ENCODE data around the gene CCDC198.

GRCh38 chr14:57487771-57488170 is 5.9 kb downstream of the CCDC198 start:
- TF ChIP-seq CTCF (IDR thresholded peaks at IDR 0.05) (no peak), EP300 (IDR thresholded peaks at IDR 0.05) (no peak)

Measured in gastroesophageal sphincter (tissue), 3 donors.